ENCODE data around the gene CCDC85C.

Gene CCDC85C

DNA sequence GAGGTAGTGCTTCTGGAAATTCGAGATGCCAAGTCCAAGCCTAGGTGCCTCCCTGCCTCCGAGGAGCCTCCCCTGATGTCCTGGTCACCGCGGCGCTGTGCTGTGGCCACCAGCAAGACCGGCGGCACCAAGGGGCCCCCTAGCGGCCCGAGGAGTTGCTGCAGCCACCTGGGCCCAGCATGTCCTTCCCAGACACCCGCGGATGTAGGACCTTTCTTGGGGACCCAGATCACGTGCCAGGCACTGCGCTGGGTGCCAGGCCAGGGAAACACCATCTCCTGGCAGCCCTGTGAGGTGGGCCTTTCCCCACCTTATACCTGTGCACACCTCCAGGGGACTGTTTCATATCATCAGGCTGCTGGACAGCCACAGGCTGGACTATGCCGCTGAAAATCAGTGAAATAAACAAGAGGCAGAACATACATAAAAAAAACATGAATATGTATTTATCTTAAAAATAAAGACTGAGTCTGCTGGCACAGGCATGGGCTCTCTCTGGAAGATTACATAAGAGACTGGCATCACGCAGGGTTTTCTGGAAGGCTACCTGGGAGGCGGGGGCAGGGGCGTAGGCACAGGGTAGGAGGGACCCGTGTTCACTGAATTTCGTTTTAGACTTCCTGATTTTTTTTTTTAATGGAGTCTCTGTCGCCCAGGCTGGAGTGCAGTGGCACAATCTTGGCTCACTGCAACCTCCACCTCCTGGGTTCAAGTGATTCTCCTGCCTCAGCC lies 25.0 kb upstream of the CCDC85C start:
- peak; percentile 92 for DNase-seq

DNA sequence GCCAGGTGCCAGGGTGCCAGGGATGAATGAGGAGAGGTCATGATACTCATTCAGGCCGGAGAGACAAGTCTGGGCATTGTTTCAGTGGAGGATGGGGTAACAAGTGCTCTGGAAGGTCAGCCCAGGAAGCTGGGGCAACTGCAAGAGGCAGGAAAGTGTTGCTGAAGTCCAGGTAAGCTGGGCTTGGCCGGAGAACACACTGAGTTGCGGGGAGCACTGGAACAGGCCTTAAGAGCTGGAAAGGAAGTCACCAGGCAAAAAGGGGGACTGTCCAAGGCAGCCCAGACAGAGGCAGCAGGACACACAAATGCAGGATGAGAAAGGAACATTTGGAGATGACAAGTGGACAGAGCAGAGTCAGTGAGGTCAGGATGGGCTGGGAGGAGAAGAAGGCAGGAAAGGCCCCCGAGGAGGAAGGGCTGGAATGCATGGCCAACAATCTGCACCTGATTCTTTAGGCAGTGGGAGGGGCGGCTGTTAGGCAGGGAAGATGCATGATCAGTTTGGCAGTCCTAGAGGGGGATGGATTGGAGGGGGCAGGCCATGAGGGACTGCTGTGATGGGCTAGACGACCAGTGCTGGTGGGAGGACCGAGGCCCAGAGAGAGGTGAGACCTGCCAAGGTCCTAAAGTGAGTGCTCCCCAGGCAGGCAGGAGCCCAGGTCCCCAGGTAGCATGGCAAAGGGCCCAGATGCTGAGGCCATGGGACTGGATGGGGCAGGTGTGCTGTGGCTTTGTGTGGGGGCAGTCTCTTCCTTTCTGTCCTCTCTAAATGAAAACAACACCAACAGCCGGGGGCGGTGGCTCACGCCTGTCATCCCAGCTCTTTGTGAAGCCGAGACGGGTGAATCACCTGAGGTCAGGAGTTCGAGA lies 23.7 kb upstream of the CCDC85C start:
- no peak for DNase-seq

DNA sequence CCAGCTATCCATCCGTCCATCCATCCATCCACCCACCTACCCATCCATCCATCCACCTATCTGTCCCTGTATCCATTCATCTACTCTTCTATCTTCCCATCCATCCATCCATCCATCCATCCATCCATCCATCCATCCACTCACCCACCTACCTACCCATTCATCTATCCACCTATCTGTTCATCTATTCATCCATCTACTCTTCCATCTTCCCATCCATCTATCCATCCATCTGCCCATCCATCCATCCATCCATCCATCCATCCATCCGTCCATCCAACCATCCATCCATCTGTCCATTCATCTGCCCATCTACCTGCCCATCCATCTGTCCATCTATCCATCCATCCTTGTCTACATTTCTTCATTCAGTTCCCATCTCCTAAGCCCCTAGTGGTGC lies 23.1 kb upstream of the CCDC85C start:
- no peak for DNase-seq

DNA sequence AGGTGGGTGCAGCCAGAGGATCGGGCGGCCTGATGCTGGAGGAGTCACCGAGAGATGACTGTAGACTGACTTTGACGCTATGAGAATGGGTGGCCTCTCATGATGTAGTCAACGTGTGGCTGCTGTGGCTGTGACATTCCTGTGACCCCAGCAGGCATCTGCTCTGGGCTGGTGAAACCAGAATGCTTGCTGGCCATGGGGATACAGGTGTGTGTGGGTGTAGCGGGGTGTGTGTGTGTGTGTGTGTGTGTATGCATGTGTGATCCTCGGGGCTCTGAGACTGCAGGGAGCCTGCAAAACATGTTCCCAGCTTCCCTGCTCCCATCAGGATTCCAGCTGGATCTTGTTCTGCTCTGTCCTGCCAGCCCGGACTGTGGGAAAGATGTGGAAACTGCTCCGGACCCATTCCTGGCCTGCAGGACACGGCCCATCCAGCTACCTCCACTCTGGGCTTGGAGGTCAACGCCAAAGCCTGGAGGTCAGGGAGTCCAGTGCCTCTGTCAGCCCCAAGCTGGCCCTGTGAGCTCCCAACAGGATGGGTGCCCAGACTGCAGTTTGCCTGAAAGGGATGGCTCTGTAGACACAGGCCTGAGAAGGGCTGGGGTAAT lies 22.1 kb upstream of the CCDC85C start:
- DNase-seq, result no peak

DNA sequence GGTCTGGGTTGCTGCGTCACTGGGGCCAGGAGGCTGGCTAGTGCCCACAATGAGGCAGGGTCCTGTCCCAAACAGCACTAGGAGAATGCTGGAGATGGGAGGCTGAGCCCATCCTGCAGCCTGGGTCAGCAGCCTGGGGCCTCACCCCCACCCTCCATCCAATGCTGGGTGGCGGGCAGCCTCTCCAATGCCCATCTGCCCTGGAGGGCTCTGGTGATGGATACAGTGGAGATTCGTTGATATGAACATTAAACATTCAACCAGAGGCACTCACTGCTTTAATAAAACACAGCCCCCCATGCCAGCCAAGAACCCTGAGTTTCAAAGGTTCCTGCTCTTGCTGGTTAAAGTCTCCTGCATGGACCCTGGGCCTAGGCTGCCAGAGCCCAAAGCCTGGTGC lies 21.5 kb upstream of the CCDC85C start:
- no peak for DNase-seq

DNA sequence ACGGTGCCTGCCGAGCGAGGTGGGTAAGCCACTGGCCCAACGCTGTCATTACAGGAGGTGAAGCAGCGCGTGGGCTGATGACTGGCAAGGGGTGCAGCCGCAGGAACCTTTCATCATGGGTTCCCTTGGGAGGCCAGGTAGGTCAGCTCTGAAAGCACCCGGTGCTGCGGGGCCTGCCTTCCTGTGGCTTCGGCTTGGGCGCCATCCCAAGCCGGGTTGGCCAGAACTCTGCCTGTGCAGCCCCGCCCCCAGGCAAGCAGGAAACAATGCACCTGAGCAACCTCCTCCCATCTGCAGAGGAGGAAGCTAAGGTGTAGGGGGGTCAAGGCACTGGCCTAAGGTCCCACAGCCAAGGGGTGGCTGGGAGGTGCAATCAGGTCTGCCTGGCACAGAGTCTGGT lies 21.0 kb upstream of the CCDC85C start:
- DNase-seq, result no peak

DNA sequence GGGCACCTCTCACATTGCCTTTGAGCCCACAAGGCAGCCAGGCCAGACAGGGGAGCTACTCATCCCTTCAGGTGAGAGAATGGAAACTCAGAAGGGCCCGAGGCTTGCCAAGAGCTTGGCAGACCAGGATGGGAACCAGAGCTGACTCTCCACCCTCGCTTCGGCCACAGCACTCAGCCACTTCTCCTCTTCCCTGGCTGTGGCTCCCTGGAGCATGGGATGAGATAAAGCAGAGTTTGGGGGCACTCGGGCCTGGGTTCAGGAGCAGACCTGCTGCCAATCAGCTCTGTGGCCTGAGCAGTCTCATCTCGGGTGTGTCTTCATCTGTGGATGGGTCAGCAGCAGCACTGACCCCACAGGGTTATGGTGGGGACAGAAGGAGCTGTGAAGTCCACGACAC lies 20.0 kb upstream of the CCDC85C start:
- DNase-seq, result no peak

DNA sequence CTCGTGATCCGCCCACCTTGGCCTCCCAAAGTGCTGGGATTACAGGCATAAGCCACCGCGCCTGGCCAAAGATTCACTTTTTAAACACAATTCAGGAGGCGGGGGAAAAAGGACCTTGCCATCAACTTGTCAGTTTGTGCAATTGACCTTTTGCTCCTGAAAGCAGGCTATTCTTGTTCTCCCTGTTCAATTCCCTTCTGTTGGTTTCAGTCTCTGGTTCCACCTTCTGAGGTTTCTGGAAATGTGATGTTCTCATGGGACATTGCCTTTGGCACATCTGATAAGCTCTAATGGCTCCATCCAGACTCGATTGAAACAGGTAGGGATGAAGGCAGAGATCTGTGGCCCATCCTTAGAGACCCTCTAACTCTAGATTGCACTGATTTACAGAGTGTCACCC lies 17.9 kb upstream of the CCDC85C start:
- no peak for DNase-seq

DNA sequence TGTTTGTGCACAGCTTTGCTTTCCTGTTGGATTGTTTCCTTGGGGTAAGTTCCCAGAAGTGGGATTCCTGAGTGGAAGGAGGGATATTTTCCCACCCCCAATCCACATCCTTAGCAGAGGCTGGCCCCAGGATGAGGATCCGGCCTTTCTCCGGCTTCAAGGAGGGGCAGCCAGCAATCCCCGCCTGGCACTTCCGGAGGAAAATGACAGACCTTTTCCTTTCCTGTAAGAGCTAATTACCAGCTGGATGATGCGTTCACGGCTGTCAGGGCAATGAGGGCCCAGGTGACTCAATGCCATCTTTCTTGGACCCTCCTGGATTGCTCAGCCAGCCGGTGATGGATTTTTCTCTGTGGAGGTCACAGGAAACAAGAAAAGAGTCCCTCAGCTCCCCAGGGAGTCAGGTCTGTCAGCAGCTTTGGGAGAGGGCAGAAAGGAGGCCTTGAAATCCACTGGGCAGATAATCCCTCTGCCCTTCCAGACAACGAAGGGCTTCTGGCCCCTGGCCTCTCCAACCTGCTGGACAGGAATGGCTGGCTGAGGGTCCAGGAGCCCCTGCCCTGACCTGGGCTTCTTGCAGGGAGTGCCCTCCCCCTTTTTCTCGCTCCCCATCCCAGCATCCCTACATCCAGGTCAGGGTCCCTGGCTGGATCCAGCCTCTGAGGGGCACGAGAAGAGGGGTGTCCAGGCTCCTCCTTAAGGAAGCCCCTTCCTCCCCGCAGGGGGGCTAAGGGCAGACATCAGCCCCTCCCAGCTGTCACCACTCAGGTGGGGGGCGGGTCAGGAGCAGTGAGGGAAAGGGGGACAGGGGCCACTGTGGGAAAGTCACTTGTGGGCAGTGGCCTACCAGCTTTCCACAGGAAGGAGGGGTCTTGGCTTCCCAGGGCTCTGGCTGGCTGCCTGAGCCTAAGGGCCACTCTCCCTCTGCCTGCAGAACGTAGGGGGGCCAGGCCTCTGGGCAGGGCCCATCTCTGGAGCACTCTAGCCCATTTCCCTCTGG lies 16.1 kb upstream of the CCDC85C start:
- DNase-seq, result peak; percentile 59

DNA sequence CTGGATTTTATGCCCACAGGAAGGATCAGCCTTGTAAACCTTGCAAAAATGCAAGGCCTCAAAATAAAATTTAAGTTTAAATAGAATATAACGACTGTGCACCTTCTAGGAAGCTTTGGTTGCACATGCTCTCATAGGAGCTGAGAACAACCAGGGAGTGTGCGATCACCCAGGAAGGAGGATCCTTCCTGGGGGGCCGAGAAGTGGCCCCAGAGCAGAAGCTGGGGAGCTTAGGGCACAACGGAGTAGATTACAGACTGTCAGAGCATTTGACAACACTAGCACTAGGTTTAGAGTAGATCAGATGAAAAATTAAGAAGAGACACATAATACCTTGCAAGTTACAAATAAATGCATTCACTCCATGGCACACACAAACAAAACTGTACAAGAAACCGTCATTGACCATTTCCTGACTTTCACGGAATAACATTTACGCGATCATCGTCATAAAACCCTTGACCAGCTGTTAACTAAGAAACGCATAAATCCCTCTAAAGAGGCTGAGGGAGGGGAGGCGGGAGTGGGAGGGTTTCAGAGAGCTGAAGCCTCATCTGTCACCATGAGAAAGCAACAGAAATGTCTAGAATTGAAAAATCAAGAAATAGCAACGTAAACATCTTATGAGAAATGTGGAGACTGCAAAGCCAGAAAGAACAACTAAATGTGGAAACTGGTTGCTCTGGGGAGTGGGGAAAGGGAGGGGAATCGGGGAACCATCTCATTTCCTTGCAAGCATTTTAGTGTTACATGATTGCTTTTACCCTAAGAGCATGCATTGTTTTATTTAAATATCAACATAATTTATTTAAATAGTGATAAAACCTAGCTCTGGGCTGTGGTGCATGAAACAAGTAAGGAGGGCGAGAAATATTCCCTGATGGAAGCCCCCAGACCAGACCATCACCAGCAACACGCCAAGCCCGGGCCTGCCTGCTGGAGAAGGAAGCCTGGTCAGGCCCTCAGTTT lies 13.1 kb upstream of the CCDC85C start:
- no peak for DNase-seq

DNA sequence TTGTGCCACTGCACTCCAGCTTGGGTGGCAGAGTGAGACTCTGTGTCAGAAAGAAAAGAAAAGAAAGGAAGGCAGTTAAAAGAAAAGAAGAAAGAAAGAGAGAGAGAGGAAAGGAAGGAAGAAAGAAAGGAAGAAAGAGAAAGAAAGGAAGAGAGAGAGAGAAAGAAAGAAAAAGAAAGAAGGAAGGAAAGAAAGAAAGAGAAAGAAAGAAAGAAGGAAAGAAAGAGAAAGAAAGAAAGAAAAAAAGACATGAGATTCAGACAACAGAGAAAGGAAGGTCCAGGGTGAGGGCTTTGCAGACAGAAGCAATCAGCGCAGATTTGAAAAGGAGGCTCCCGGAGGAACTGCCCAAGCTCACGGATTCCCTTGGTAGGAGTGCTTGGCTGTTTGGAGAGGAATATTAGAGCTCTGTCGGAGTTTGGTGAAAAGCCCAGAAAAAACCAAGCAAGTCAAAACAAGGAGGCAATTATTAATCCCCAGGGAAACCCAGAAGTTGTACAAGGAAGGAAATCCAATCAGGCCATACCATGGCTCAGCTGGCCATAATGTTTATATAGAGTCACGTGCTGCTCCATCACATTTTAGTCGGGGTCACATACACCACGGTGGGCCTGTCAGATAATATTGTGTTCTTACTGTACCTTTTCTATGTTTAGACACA lies 11.6 kb upstream of the CCDC85C start:
- no peak for DNase-seq

DNA sequence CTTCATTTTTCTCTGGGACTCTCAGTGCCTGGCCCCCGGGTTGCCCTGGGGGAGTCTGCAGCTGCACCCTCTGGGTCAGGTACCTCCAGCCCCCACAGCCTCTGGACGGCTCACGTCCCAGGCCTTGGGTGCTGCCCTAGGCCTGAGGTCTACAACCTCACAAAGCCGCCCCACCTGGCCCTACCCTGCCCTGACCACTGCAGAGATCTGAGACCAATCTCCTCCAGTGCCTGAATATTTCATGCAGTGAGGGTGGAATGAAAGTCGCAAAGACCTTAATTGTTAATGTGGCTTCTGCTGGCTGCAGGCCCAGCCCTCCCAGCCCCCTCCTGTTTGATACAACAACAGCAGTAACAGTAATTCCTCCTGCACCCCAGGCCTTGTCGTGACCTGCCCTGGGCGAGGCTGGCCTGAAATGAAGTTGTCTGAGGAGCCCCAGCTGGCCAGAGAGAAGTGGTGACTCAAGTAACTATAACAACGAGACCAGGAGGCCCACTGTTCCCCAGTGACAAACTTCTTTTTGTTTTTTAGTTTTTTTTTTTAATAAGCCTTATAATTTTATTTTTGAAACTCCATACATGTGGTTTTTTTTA lies 8.8 kb upstream of the CCDC85C start:
- DNase-seq, result no peak

DNA sequence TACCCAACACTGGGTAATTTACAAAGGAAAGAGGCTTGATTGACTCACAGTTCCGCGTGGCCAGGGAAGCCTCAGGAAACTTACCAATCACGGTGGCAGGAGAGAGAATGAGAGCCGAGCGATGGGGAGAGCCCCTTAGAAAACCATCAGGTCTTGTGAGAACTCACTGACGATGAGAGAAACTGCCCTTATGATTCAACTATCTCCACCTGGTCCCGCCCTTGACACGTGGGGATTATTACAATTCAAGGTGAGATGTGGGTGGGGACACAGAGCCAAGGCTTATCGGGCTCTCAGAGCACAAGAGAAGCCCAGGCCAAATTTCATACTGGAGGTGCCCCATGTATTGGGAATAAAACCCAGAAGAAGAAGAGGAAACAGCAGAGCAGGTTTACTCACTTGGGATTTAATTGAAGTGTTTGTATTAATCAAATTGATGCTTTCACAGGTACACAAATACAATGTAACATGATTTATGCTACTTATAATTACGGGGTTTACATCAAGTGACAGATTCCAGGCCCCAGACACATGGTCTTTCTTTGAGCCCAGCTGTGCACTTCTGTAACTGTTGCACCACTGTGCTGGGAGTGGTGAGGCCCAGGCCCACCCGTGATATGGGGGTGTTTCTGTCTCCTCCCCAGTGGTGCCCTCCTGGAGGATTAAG lies 8.2 kb upstream of the CCDC85C start:
- DNase-seq, result no peak

DNA sequence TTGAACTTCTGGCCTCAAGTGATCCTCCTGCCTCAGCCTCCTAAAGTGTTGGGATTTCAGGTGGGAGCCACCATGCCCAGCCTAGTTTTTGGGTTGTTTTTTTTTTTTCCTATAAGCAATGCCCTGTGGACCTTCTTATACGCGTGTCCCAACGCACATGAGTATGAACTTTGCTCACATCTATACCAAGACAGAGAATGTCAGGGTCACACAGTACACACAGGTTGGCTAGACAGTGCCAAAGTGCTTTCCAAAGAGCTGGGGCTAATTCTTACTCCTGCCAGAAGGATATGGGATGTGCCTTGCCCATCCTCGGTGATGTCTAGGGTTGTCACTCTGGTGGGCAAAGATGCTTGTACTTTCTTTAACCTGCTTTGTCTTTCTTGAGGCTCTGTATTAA lies 7.6 kb upstream of the CCDC85C start:
- DNase-seq, result no peak

DNA sequence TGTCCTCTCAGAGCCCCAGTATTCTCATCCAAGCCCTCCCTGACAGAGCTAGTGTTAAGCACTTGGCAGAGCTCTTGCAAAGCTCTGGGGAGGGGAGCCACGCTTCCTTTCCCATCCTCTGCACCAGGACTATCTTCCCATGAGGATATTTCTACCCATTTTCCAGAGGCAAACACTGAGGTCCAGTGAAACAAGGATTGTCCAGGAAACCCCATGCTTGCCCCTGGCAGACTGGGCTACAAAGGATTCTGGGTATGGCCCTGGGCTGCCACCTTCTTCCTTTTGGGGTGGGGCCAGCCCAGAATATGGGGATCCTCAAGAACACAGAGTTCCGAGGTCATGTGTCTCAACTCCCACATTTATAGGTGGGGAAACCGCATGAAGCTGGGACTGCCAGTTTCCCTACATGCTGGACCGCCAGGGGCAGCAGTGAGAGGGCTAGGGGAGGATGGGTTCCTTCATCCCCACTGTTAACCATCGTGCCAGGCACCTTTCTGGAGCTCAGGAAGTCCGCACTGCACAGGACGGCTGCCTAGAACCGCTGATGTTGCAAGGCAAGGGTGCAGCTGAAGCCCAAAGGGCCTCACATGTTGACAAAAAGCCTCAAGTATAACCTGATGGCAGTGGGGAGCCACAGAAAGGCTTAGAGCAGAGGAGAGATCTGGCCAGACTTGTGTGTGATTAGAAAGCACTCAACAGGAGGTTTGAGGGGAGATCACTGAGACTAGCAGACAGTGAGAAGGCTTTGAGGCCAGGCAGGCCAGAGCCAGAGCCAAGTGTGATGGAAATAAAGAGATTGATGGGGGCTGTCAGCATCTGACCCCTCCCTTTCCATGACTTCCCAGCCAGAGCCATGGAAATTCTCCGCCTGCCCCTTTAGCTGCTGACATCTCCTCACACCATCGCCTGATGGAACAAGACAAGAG lies 5.5 kb upstream of the CCDC85C start:
- no peak for DNase-seq

DNA sequence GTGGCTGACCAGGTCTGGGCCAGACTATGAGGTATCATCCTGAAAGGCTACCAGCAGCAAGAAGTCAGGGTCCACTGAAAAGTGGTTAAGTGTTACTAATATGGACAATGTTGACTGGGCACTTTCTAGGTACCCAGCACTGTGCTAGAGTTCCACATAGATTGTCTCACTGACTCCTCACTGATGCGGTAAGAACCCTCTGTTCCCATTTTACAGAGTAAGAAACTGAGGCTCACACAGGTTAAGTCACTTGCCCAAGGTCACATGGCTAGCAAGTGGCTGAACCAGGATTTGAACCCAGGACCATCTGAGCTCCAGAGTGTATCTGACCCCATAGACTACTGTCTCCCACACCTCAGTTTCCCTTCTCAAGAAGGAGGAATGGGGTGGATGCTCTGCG lies 4.6 kb upstream of the CCDC85C start:
- DNase-seq, result no peak

DNA sequence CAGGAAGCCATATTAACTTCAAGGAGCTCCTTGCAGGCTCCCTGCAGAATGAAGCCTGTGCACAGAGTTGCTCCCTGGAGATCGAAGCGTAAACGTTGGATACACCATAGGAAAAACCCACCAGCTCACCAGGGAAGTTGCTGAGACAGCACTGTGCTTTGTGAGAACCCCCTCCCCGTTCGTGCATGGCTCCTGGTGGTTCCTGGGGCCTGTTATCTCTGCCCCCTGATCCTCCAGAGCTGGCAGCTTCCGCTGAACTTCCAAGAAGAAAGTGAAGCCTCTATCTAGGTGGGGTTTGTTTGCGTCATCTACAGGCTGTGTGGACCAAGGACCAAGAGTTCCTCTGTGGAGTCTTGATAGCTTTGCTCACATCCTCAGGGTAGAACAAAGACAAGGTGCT lies 2.4 kb upstream of the CCDC85C start:
- DNase-seq, result no peak

DNA sequence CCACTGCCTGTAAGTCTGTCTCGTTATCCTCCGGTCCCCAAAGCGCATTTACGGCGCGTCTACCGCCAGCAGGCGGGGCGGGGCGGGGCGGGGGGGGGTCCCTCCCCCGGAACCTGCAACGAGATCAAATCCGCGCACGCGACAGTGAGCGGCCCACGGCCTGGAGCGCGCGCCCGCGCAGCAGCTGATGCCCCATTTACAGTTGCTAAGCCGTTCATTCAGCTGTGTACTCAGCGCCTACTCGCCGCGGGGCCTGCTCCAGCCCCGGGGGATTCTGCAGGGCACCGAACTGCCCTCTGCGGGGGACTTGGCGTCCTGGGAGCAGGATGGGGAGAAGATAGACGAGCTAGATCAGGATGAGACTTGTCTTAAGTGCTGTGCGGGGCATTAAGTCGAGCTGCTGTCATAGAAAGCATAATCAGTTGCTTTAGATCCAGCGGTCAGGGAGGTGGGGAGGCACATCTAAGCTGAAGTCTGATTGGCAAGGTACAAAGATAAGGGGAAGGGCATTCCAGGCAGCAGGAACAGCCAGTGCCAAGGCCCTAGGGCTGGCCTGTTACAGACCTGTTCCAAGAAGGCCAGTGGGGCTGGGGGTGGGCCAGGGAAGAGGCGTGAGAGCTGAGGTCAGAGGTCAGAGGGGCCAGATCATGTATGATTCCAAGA lies 1.4 kb upstream of the CCDC85C start:
- DNase-seq, result peak; percentile 86

Measured in 8988T (cell line).